GM18511 (cell line): Measurements from ENCODE around the gene RAVER2.
"Not testable (repeated sequence)": the region's sequence is repeated elsewhere in the genome, so short reads cannot be mapped to it uniquely, and the experiment has no call there.

ENCODE experiments used
- ATAC-seq: cut with Tn5 transposase; IDR thresholded peaks from one replicate; pipeline ENCODE4 v1.9.1; 2021; ENCODE audit warnings: mild to moderate bottlenecking, moderate library complexity; ENCODE audit not compliant: unreplicated experiment

RAVER2 gene

GRCh38 chr1:64744492-64745180, at the start of gene RAVER2:
Gene RAVER2 (plus strand): TSS chr1:64745075. CDS start chr1:64745173, 98 bp downstream.
- peak; percentile 62 for ATAC-seq

GRCh38 chr1:64696879-64697278, 48.0 kb upstream of the RAVER2 start:
- no peak for ATAC-seq

GRCh38 chr1:64699327-64699726, 45.5 kb upstream of the RAVER2 start:
- no peak for ATAC-seq

- no peak for ATAC-seq
Measured at GRCh38 chr1:64701071-64701470, 43.8 kb upstream of the RAVER2 start.

GRCh38 chr1:64701886-64702285, 43.0 kb upstream of the RAVER2 start:
- ATAC-seq = no peak

GRCh38 chr1:64702670-64703069, 42.2 kb upstream of the RAVER2 start:
- ATAC-seq = not testable (repeated sequence)

- no peak for ATAC-seq
Measured at GRCh38 chr1:64703600-64703999, 41.3 kb upstream of the RAVER2 start.

GRCh38 chr1:64705591-64705990, 39.3 kb upstream of the RAVER2 start:
- no peak for ATAC-seq

- no peak for ATAC-seq
Measured at GRCh38 chr1:64711266-64711665, 33.6 kb upstream of the RAVER2 start.

- ATAC-seq = no peak
Measured at GRCh38 chr1:64712049-64712448, 32.8 kb upstream of the RAVER2 start.

- no peak for ATAC-seq
Measured at GRCh38 chr1:64715186-64715585, 29.7 kb upstream of the RAVER2 start.

GRCh38 chr1:64721135-64721534, 23.7 kb upstream of the RAVER2 start:
- no peak for ATAC-seq

GRCh38 chr1:64721576-64722145, 23.2 kb upstream of the RAVER2 start:
- no peak for ATAC-seq

- no peak for ATAC-seq
Measured at GRCh38 chr1:64727861-64728260, 17.0 kb upstream of the RAVER2 start.

GRCh38 chr1:64733581-64734286, 11.1 kb upstream of the RAVER2 start:
- no peak for ATAC-seq

GRCh38 chr1:64734287-64734652, 10.6 kb upstream of the RAVER2 start:
- ATAC-seq = no peak

- not testable (repeated sequence) for ATAC-seq
Measured at GRCh38 chr1:64740687-64741086, 4.2 kb upstream of the RAVER2 start.

- no peak for ATAC-seq
Measured at GRCh38 chr1:64743954-64744491, 852 bp upstream of the RAVER2 start.

GRCh38 chr1:64745181-64745985, 508 bp downstream of the RAVER2 start:
- ATAC-seq = peak; percentile 35

- ATAC-seq = no peak
Measured at GRCh38 chr1:64745986-64746940, 1.4 kb downstream of the RAVER2 start.
